ENCODE data around the gene ELMO3. TPM values are rescaled to one million over a fixed set of nuclear protein-coding genes. Genes with fewer than 3 reads are reported as not detected.

Gene ELMO3
- total and polyA plus RNA-seq, 2 of the 13 experiments (the other 11 are each of a cell fraction or from before 2014, with no cell fraction given) = 2.6 to 4.0 TPM

DNA sequence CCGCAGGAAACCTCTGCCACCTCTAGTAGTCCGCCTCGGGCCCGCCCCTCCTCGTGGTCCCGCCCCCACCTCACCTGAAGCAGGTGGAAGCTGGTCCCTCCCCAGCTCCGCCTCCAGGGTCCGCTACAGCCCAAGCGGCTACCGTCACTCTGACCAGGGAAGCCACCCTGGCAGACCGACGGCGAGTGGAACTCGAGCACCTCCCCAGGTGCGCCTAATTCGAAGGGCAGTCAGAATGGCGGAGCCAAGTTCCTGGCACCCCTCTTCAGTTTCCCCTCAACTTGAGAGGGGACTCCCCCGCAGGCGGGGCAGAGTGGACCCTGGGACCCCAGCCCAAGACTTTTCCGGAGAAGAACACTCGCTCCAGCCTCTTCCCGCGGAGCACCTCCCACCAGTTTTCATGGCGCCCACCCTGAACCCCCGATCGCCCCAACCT lies 47.8 kb downstream of the ELMO3 start (continued):
- no peak for TF ChIP-seq SNAPC2 (CRISPR knock-in tag; IDR thresholded peaks at IDR 0.05)
- TF ChIP-seq PCBP1 (IDR thresholded peaks at IDR 0.05; ENCODE audit: borderline replicate concordance, low read depth, low read length) = no peak
- no peak for TF ChIP-seq SSRP1 (CRISPR knock-in tag; IDR thresholded peaks at IDR 0.05)
- TF ChIP-seq ZNF607 (CRISPR knock-in tag; IDR thresholded peaks at IDR 0.05; ENCODE audit: borderline replicate concordance) = no peak
- TF ChIP-seq FOSL2 (CRISPR knock-in tag; IDR thresholded peaks at IDR 0.05) = peak; percentile 48; the same call in 1 of the 2 replicates
- peak; percentile 46; the same call in 1 of the 2 replicates for TF ChIP-seq ZNF235 (CRISPR knock-in tag; IDR thresholded peaks at IDR 0.05; ENCODE audit: borderline replicate concordance)

- intact Hi-C loops (cut with micrococcal nuclease; ENCODE audit: unreplicated experiment) (loop anchor here (1.0 to 2.0 kb wide), 2 partner anchors 20 to 55 kb away; partner anchors contain the start of genes E2F4 and TMEM208), in situ Hi-C loops (cut with HindIII; ENCODE audit: extremely low pct_ligation_motif_present, low pct_unique_long_range_greater_than_20kb) (no loop called here)
- Histone ChIP-seq H3K36me3 (replicated peaks in 1 of 2; ENCODE audit: control insufficient read depth in 1 of 2, insufficient read depth in 2 of 2, low read length in 2 of 2) (peaks cover 0 to 2% of the 10 kb centered on the region in 2 experiments; a peak in 1 of 5 replicates), H3K9me3 (ENCODE audit: low read length) (no peaks in the 10 kb centered on the region), H2AFZ (ENCODE audit: low read length) (no peak within 1 kb of the TSS), H3K4me1 (ENCODE audit: insufficient read depth, low read length) (peaks cover 54% of the 10 kb centered on the region), H3K4me3 (replicated peaks in 1 of 3; ENCODE audit: insufficient read depth in 1 of 3, low read depth in 2 of 3, low read length in 3 of 3) (peak within 1 kb of the TSS; percentile 63 to 85 (median 82)), H3K9ac (ENCODE audit: insufficient read depth, low read depth, low read length) (peak within 1 kb of the TSS; percentile 69), H3K4me2 (ENCODE audit: low read depth, low read length) (peak within 1 kb of the TSS; percentile 97), H3K27ac (ENCODE audit: extremely low read length, insufficient read depth, low read length) (peak within 1 kb of the TSS; percentile 73), H3K79me2 (ENCODE audit: insufficient read depth, low read length) (no peaks in the 10 kb centered on the region), H3K27me3 (ENCODE audit: control insufficient read depth in 1 of 2, insufficient read depth in 2 of 2, low read length in 2 of 2) (peaks cover 0 to 22% of the 10 kb centered on the region in 2 experiments; a peak in 3 of 5 replicates), H4K20me1 (ENCODE audit: insufficient read depth, low read length) (no peaks in the 10 kb centered on the region)
- WGBS (ENCODE audit: low lambda C conversion rate) = under 1% methylated on average over 43 of the region's 60 CpGs
- peak; percentile 83 for DNase-seq (ENCODE audit: low spot score)
- POLR2A ChIA-PET = interaction anchor here (0.5 to 6.1 kb wide), 22 partner anchors 10 to 293 kb away, joined by 3 to 71 read pairs (median 5); partner anchors contain the start of genes ATP6V0D1, HSD11B2, NOL3 and PLEKHG4
- CTCF ChIA-PET (ENCODE audit: low intra/inter-chr PET ratio, low total read pairs) = no interaction called here
- ATAC-seq = peak; percentile 68
- peak; percentile 74 for FAIRE-seq
- no TSS peak for BruUV-seq (replicated peaks)
- TF ChIP-seq ARID5B (CRISPR knock-in tag; IDR thresholded peaks at IDR 0.05) (peak; percentile 63), RARA (CRISPR knock-in tag; IDR thresholded peaks at IDR 0.05) (0 out of 2 replicates have a peak, but pooled peaks have one; percentile 26), ZBTB7A (CRISPR knock-in tag; IDR thresholded peaks at IDR 0.05) (no peak), ETV6 (CRISPR knock-in tag; conservative IDR thresholded peaks at IDR 0.05) (peak; percentile 76; the same call in 1 of the 2 replicates), ZNF639 (CRISPR knock-in tag; conservative IDR thresholded peaks at IDR 0.05) (peak; percentile 79)
- TF ChIP-seq, protein P1, sequence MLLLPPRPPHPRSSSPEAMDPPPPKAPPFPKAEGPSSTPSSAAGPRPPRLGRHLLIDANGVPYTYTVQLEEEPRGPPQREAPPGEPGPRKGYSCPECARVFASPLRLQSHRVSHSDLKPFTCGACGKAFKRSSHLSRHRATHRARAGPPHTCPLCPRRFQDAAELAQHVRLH (CRISPR knock-in tag; IDR thresholded peaks at IDR 0.05; ENCODE audit: borderline replicate concordance, low read depth) = peak; percentile 28; the same call in 1 of the 2 replicates
- TF ChIP-seq, protein P2, sequence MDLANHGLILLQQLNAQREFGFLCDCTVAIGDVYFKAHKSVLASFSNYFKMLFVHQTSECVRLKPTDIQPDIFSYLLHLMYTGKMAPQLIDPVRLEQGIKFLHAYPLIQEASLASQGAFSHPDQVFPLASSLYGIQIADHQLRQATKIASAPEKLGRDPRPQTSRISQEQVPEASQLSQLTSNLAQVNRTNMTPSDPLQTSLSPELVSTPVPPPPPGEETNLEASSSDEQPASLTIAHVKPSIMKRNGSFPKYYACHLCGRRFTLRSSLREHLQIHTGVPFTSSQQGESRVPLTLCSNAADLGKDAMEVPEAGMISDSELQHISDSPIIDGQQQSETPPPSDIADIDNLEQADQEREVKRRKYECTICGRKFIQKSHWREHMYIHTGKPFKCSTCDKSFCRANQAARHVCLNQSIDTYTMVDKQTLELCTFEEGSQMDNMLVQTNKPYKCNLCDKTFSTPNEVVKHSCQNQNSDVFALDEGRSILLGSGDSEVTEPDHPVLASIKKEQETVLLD (CRISPR knock-in tag; IDR thresholded peaks at IDR 0.05; ENCODE audit: low read depth) = peak; percentile 64; the same call in 1 of the 2 replicates
Observed at GRCh38 chr16:67247192-67248072, 48.5 kb downstream of the ELMO3 start, which contains the start of gene FHOD1. Gene FHOD1 (minus strand): TSS chr16:67247481. CDS start chr16:67247410, 71 bp downstream.

All from HepG2 (cell line).